Ishikawa (cell line): ENCODE measurements around the gene CYBA.

Experiments
- CEBPB ChIP-seq: IDR thresholded peaks from 2 replicates; pipeline ENCODE4 v1.6.1; 2012
- CREB1 ChIP-seq: IDR thresholded peaks from 2 replicates; pipeline ENCODE4 v1.6.1; 2012; ENCODE audit warnings: low read depth
- EGR1 ChIP-seq: IDR thresholded peaks from 2 replicates; pipeline ENCODE4 v1.6.1; 2012
- EP300 ChIP-seq: IDR thresholded peaks from 2 replicates; pipeline ENCODE4 v1.6.1; 2012; ENCODE audit warnings: borderline replicate concordance
- FOXM1 ChIP-seq: IDR thresholded peaks from 2 replicates; pipeline ENCODE4 v1.6.1; 2012; ENCODE audit warnings: low read depth, borderline replicate concordance
- MAX ChIP-seq: IDR thresholded peaks from 2 replicates; pipeline ENCODE4 v1.6.1; 2012
- NFIC ChIP-seq: IDR thresholded peaks from 2 replicates; pipeline ENCODE4 v1.6.1; 2012
- RAD21 ChIP-seq: IDR thresholded peaks from 2 replicates; pipeline ENCODE4 v1.6.1; 2012; ENCODE audit warnings: low read depth
- TAF1 ChIP-seq: IDR thresholded peaks from 2 replicates; pipeline ENCODE4 v1.6.1; 2012; ENCODE audit warnings: low read depth, mild to moderate bottlenecking
- TCF12 ChIP-seq: IDR thresholded peaks from 2 replicates; pipeline ENCODE4 v1.6.1; 2012; ENCODE audit warnings: low read depth
- TEAD4 ChIP-seq: IDR thresholded peaks from 2 replicates; pipeline ENCODE4 v1.6.1; 2012
- USF1 ChIP-seq: IDR thresholded peaks from 2 replicates; pipeline ENCODE4 v1.6.1; 2012
- YY1 ChIP-seq: IDR thresholded peaks from 2 replicates; pipeline ENCODE4 v1.6.1; 2012; ENCODE audit warnings: low read depth
- ZBTB7A ChIP-seq: IDR thresholded peaks from 2 replicates; pipeline ENCODE4 v1.6.1; 2012; ENCODE audit warnings: low read depth
- TF ChIP-seq, protein P1 (sequence below): IDR thresholded peaks from 2 replicates; pipeline ENCODE4 v1.6.1; 2012; ENCODE audit warnings: low read depth, mild to moderate bottlenecking

CYBA gene

GRCh38 chr16:88635671-88636319 is 15.1 kb downstream of the CYBA start:
- TF ChIP-seq NFIC: no peak

DNA sequence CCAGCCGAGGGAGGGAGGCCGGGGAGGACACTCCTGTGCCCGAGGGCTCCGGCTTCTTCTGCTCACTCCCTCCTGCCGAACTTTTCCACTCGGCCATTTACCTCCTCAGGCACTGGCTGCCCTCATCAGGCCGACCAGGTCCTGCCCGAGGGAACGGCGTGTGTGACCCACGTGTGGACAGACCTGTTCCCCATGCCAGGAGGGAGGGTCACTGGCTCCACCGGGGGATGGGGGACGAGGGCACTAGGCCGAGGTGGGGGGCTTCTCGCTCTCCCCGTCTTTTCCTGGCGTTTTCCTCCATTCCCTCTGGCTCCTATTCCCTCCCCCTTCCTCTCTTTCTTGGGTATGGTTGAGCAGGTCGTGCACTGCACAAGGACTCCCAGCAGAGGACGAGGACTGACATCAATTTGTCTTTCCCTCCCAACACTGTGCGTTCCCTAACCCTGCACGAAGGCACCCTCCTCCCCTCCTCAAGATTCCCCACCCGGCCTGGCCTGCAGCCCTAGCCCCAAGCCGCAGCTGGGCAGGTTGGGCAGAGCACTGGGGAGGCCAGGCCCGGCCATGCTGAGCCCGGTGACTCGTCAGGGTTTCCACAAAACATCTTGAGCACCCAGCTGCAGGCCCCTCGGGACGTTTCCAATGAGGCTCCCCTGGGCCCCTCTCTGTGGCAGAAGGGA is 15.7 kb downstream of the CYBA start:
- TF ChIP-seq TCF12: no peak
- TF ChIP-seq CEBPB: no peak
- no peak for TF ChIP-seq EP300
- no peak for TF ChIP-seq CREB1
- no peak for TF ChIP-seq YY1
- TF ChIP-seq ZBTB7A: no peak
- no peak for TF ChIP-seq RAD21
- no peak for TF ChIP-seq FOXM1
- no peak for TF ChIP-seq USF1
- TF ChIP-seq, protein P1, sequence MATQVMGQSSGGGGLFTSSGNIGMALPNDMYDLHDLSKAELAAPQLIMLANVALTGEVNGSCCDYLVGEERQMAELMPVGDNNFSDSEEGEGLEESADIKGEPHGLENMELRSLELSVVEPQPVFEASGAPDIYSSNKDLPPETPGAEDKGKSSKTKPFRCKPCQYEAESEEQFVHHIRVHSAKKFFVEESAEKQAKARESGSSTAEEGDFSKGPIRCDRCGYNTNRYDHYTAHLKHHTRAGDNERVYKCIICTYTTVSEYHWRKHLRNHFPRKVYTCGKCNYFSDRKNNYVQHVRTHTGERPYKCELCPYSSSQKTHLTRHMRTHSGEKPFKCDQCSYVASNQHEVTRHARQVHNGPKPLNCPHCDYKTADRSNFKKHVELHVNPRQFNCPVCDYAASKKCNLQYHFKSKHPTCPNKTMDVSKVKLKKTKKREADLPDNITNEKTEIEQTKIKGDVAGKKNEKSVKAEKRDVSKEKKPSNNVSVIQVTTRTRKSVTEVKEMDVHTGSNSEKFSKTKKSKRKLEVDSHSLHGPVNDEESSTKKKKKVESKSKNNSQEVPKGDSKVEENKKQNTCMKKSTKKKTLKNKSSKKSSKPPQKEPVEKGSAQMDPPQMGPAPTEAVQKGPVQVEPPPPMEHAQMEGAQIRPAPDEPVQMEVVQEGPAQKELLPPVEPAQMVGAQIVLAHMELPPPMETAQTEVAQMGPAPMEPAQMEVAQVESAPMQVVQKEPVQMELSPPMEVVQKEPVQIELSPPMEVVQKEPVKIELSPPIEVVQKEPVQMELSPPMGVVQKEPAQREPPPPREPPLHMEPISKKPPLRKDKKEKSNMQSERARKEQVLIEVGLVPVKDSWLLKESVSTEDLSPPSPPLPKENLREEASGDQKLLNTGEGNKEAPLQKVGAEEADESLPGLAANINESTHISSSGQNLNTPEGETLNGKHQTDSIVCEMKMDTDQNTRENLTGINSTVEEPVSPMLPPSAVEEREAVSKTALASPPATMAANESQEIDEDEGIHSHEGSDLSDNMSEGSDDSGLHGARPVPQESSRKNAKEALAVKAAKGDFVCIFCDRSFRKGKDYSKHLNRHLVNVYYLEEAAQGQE: no peak
- TF ChIP-seq MAX: no peak
- no peak for TF ChIP-seq TAF1
- TF ChIP-seq NFIC: no peak
- TF ChIP-seq EGR1: no peak
- no peak for TF ChIP-seq TEAD4

DNA sequence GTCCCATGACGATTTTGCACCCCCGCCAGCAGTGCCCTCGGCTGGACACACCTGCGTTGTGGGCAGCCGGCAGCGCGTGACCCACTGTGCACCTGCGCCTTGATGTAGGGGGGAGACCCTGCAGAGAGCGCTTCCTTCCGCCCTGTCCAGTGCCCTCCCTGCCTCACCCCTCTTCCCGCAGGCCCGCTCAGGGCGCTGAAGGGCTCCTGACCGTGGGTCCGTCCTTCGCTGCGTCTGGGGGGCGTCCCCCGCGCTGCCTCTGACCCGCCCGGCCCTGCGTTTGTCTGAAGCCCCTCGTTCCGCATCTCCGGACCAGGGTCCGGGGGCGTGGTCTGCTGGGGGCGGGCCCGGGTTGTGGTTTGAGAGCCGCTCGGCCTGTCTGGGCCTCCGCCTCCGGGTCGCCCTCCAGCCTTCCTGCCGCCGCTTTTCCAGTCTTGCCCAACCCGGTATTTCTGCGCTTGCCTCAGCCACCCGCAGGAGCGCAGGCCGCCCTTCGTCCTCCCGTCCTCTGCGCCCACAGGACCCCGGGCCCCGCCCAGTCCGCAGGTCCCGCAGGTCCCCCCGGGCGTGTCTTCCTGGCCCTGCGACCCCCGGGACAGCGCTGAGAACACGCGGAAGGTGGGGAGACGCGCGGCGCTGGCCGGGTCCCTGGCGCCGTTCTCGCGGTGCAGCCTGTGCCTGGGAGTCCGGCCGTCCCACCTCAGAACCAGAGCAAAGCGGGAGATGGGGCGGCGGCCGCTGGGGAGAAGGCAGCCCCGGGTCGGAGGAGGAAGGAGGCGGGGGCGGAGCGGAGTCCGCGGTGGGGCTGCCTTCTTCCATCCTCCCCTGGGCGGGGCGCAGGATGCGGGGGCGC is 16.5 kb downstream of the CYBA start:
- TF ChIP-seq ZBTB7A: 0 out of 2 replicates have a peak, but pooled peaks have one; percentile 14
- TF ChIP-seq RAD21: no peak

- TF ChIP-seq RAD21 (0 out of 2 replicates have a peak, but pooled peaks have one; percentile 21), ZBTB7A (no peak)
Measured at GRCh38 chr16:88633684-88634140, 17.1 kb downstream of the CYBA start.

GRCh38 chr16:88632587-88632930 is 18.3 kb downstream of the CYBA start:
- no peak for TF ChIP-seq YY1
- no peak for TF ChIP-seq MAX
- no peak for TF ChIP-seq CREB1

DNA sequence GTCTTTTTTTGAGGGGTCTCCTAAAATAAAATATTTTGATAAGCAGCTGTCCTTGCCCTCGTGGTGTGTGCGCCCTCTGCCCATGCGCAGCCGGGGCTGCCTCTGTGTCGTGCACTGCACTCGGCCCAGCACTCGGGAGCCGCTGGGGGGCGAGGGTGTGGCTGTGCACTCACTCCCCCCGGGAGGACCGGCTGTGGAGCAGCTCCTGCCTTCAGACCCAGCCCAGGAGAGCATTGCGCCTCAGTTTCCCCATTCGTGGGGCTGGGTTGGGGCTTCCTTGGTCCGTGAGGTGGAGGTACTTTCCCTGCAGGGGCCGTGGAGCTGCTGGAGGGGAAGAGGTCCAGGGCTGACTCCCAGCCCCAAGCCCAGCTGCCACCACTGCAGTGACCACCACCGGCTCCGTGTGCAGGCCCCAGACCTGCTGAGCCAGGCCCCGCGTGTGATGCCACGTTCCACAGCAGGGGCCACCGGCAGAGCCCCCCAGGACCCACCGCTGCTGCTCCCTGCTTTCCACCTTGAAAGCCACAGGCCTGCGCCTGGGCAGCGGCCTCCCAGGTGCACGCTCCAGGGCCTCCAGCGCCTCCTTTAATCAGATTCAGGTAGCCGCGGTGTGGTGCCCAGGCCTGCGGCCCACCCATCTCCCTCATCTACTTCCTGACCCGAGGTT is 18.8 kb downstream of the CYBA start:
- TF ChIP-seq ZBTB7A (no peak), CEBPB (no peak), TAF1 (no peak), CREB1 (no peak)

DNA sequence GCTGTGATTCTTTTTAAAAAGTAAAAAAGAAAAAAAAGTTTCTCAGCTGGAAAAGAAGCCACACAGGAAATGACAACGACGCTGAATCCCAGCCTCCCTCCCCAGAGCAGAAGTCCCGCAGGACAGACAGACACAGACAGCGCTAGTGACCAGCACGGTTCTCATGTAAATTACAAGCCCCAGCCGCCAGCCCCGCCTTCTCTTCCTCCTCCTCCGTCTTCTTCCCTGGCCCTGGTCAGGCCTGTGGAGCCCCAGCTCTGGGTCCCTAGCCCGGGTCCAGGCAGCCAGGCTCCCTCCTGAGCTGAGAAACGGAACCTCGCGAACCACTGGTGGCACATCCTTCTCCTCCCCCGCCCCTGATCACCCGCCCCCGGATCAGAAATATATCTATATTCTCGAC is 19.5 kb downstream of the CYBA start:
- TF ChIP-seq YY1: no peak
- no peak for TF ChIP-seq USF1
- TF ChIP-seq EP300: no peak
- TF ChIP-seq TAF1: no peak
- TF ChIP-seq ZBTB7A: no peak
- TF ChIP-seq MAX: no peak
- TF ChIP-seq RAD21: no peak
- no peak for TF ChIP-seq TCF12
- no peak for TF ChIP-seq CEBPB
- TF ChIP-seq CREB1: no peak
- no peak for TF ChIP-seq FOXM1
- no peak for TF ChIP-seq TEAD4
- TF ChIP-seq NFIC: no peak
- TF ChIP-seq EGR1: no peak
- TF ChIP-seq, protein P1: no peak
